H1 (cell line): ENCODE measurements around the gene CUTA. TPM values are rescaled to one million over a fixed set of nuclear protein-coding genes. Genes with fewer than 3 reads are reported as not detected.
A peak's percentile ranks its signal among the peaks of the same experiment; 100 is the strongest.

Experiments
- CTCF ChIA-PET: fragments of 300-600 bp; sonication (Branson Sonifier 250); formaldehyde crosslinking; loops from one replicate; lab custom pipeline; 2021; ENCODE audit not compliant: partially characterized antibody; lab: Charles Lee
- POLR2A ChIA-PET: fragments of 300-600 bp; sonication (Branson Sonifier 250); formaldehyde crosslinking; loops from one replicate; lab custom pipeline; 2021; ENCODE audit warnings: inconsistent platforms; ENCODE audit not compliant: partially characterized antibody; lab: Charles Lee
- DNase-seq, 2 experiments: peaks; one replicate each; pipeline versions ENCODE4 v3.0.0 to v3.0.0-alpha.2; 2010 to 2022; ENCODE audit warnings: low spot score in 2 of 2, low read depth in 1 of 2, mixed read lengths in 1 of 2
- FAIRE-seq: peaks from 2 replicates; lab custom pipeline; 2011; peaks lifted over from hg19 to GRCh38; lab: Jason Lieb, UNC
- H2AFZ ChIP-seq: 2 replicates; pipeline ENCODE4 v1.8.1; 2012; ENCODE audit warnings: low read length, inconsistent platforms
- H2AK5ac ChIP-seq: 2 replicates; pipeline ENCODE4 v1.6.1; 2013; ENCODE audit warnings: low read depth, low read length
- H2BK120ac ChIP-seq: replicated peaks from 2 replicates; pipeline ENCODE3; 2013; ENCODE audit warnings: low read depth, low read length, inconsistent platforms
- H2BK12ac ChIP-seq: 2 replicates; pipeline ENCODE4 v1.6.1; 2013; ENCODE audit warnings: low read depth, low read length
- H2BK15ac ChIP-seq: 2 replicates; pipeline ENCODE4 v1.6.1; 2013; ENCODE audit warnings: low read length
- H2BK20ac ChIP-seq: 2 replicates; pipeline ENCODE4 v1.6.1; 2013; ENCODE audit warnings: low read length
- H2BK5ac ChIP-seq: 2 replicates; pipeline ENCODE4 v1.6.1; 2013; ENCODE audit warnings: low read depth, low read length
- H3K14ac ChIP-seq: 2 replicates; pipeline ENCODE4 v1.6.1; 2013; ENCODE audit warnings: inconsistent platforms; ENCODE audit not compliant: insufficient read length
- H3K18ac ChIP-seq: 2 replicates; pipeline ENCODE4 v1.6.1; 2013; ENCODE audit warnings: low read length; ENCODE audit errors: extremely low read depth
- H3K23ac ChIP-seq: 2 replicates; pipeline ENCODE4 v1.6.1; 2013; ENCODE audit warnings: inconsistent platforms; ENCODE audit not compliant: insufficient read length
- H3K23me2 ChIP-seq: 2 replicates; pipeline ENCODE4 v1.6.1; 2013; ENCODE audit warnings: low read depth, low read length
- H3K27ac ChIP-seq: 2 replicates; pipeline ENCODE4 v1.6.1; 2011; ENCODE audit warnings: low read depth, low read length, inconsistent platforms
- H3K27me3 ChIP-seq, 4 experiments: replicated peaks in 1 of 4; 1 replicate in 1 of 4; 2 replicates in 3 of 4; pipeline versions ENCODE4 v1.6.1 to v1.8.1; 2011 to 2013; ENCODE audit warnings: low read length in 3 of 4, mild to moderate bottlenecking in 3 of 4, inconsistent platforms in 2 of 4, mixed read lengths in 2 of 4, moderate library complexity in 1 of 4; ENCODE audit not compliant: control insufficient read depth in 3 of 4, insufficient read depth in 3 of 4; ENCODE audit errors: extremely low read depth in 1 of 4
- H3K36me3 ChIP-seq, 4 experiments: 2 replicates each; pipeline versions ENCODE4 v1.6.1 to v1.8.1; 2011 to 2013; ENCODE audit warnings: mild to moderate bottlenecking in 4 of 4, low read length in 3 of 4, moderate library complexity in 2 of 4, control low read depth in 1 of 4, inconsistent platforms in 1 of 4; ENCODE audit not compliant: insufficient read depth in 4 of 4, control insufficient read depth in 2 of 4
- H3K4ac ChIP-seq: replicated peaks from 2 replicates; pipeline ENCODE3; 2013; ENCODE audit warnings: low read length, low read depth, mixed read lengths, inconsistent platforms; ENCODE audit not compliant: insufficient read length
- H3K4me1 ChIP-seq, 4 experiments: replicated peaks in 1 of 4; 1 replicate in 1 of 4; 2 replicates in 3 of 4; pipeline versions ENCODE4 v1.6.1 to v1.8.1; 2011 to 2013; ENCODE audit warnings: low read length in 3 of 4, inconsistent platforms in 2 of 4, mixed read lengths in 1 of 4; ENCODE audit not compliant: insufficient read depth in 4 of 4, control insufficient read depth in 3 of 4
- H3K4me2 ChIP-seq, 2 experiments: 2 replicates each; pipeline versions ENCODE4 v1.6.1 to v1.8.1; 2011 to 2013; ENCODE audit warnings: low read depth in 2 of 2, low read length in 2 of 2, control low read depth in 1 of 2, inconsistent platforms in 1 of 2, mild to moderate bottlenecking in 1 of 2; ENCODE audit not compliant: insufficient read depth in 1 of 2
- H3K4me3 ChIP-seq, 4 experiments: fragments of 200-600, 300-600 bp in 1 of 4; sonication (generic), shearing (Covaris generic), sonication (Bioruptor Twin) in 1 of 4; 2 replicates each; pipeline versions ENCODE4 v1.5.1 to v1.8.1; 2011 to 2016; ENCODE audit warnings: low read length in 4 of 4, low read depth in 3 of 4, control low read depth in 2 of 4, inconsistent platforms in 2 of 4, mild to moderate bottlenecking in 2 of 4, mixed read lengths in 1 of 4, moderate library complexity in 1 of 4; ENCODE audit not compliant: insufficient read depth in 2 of 4; ENCODE audit errors: extremely low read depth in 1 of 4
- H3K56ac ChIP-seq: replicated peaks from 2 replicates; pipeline ENCODE3; 2013; ENCODE audit warnings: low read depth, mild to moderate bottlenecking, mixed read lengths, low read length, inconsistent platforms; ENCODE audit not compliant: insufficient read length
- H3K79me1 ChIP-seq: 2 replicates; pipeline ENCODE4 v1.6.1; 2013; ENCODE audit warnings: low read depth, low read length, control low read depth
- H3K79me2 ChIP-seq, 2 experiments: 2 replicates each; pipeline versions ENCODE4 v1.6.1 to v1.8.1; 2012 to 2013; ENCODE audit warnings: low read length in 2 of 2, mild to moderate bottlenecking in 2 of 2, inconsistent platforms in 1 of 2; ENCODE audit not compliant: insufficient read depth in 2 of 2, control insufficient read depth in 1 of 2
- H3K9ac ChIP-seq, 4 experiments: replicated peaks in 1 of 4; 1 replicate in 1 of 4; 2 replicates in 3 of 4; pipeline versions ENCODE4 v1.6.1 to v1.8.1; 2011 to 2013; ENCODE audit warnings: low read depth in 3 of 4, low read length in 3 of 4, control low read depth in 2 of 4, mild to moderate bottlenecking in 2 of 4, moderate library complexity in 2 of 4, inconsistent platforms in 1 of 4; ENCODE audit errors: extremely low read depth in 1 of 4
- H3K9me3 ChIP-seq, 2 experiments: 2 replicates each; pipeline versions ENCODE4 v1.6.1 to v1.8.1; 2012 to 2013; ENCODE audit warnings: mild to moderate bottlenecking in 2 of 2, moderate library complexity in 2 of 2, control low read depth in 1 of 2, inconsistent platforms in 1 of 2, low read depth in 1 of 2, low read length in 1 of 2, mixed read lengths in 1 of 2; ENCODE audit not compliant: insufficient read depth in 2 of 2
- H4K20me1 ChIP-seq, 2 experiments: replicated peaks in 1 of 2; 2 replicates each; pipeline versions ENCODE3 to v1.8.1; 2011 to 2013; ENCODE audit warnings: inconsistent platforms in 2 of 2, low read length in 2 of 2, mild to moderate bottlenecking in 1 of 2; ENCODE audit not compliant: insufficient read depth in 2 of 2, control insufficient read depth in 1 of 2
- H4K5ac ChIP-seq: 2 replicates; pipeline ENCODE4 v1.6.1; 2013; ENCODE audit warnings: low read length, low read depth, mixed read lengths, inconsistent platforms; ENCODE audit not compliant: insufficient read length
- H4K8ac ChIP-seq: 2 replicates; pipeline ENCODE4 v1.8.0; 2013; ENCODE audit warnings: mild to moderate bottlenecking, moderate library complexity, low read length, inconsistent platforms; ENCODE audit not compliant: insufficient read depth; ENCODE audit errors: extremely low read depth
- H4K91ac ChIP-seq: replicated peaks from 2 replicates; pipeline ENCODE3; 2013; ENCODE audit warnings: low read length, mixed read lengths, inconsistent platforms; ENCODE audit not compliant: insufficient read length
- GTF2F1 ChIP-seq: IDR thresholded peaks from 2 replicates; pipeline ENCODE4 v1.6.1; 2012; ENCODE audit warnings: low read depth, low read length, improper control_type of control experiment, borderline replicate concordance
- KDM4A ChIP-seq: IDR thresholded peaks from one replicate; pipeline ENCODE4 v1.7.1; 2012; ENCODE audit warnings: low read depth, mild to moderate bottlenecking, moderate library complexity, low read length, inconsistent platforms; ENCODE audit not compliant: severe bottlenecking
- PHF8 ChIP-seq: fragments of 200-600 bp; sonication (generic); conservative IDR thresholded peaks from 2 replicates; pipeline ENCODE4 v1.7.1; 2012; ENCODE audit warnings: low read depth, mild to moderate bottlenecking, inconsistent platforms, low read length, moderate library complexity
- SAP30 ChIP-seq: fragments of 300-600 bp; sonication (generic); IDR thresholded peaks from 2 replicates; pipeline ENCODE4 v1.7.1; 2012; ENCODE audit warnings: low read length, moderate library complexity, mild to moderate bottlenecking, inconsistent platforms; ENCODE audit not compliant: insufficient read depth, insufficient replicate concordance
- SP2 ChIP-seq: IDR thresholded peaks from 2 replicates; pipeline ENCODE4 v1.6.1; 2012; ENCODE audit warnings: mild to moderate bottlenecking, low read length, inconsistent platforms
- TBP ChIP-seq: IDR thresholded peaks from 2 replicates; pipeline ENCODE4 v1.6.1; 2011; ENCODE audit warnings: low read depth, low read length, improper control_type of control experiment
- WGBS, 2 experiments: shearing (Covaris generic) in 1 of 2; methylation state at CpG; one replicate each; pipeline versions ENCODE4 v1.1.6 to v1.1.7; 2013 to 2015; ENCODE audit warnings: low lambda C conversion rate in 2 of 2, mixed read lengths in 2 of 2, inconsistent platforms in 1 of 2, low coverage in 1 of 2, missing lambda C conversion rate in 1 of 2; ENCODE audit not compliant: insufficient replicate concordance in 2 of 2, insufficient coverage in 1 of 2, insufficient read length in 1 of 2; ENCODE audit errors: extremely low coverage in 1 of 2, missing lambda C conversion rate in 1 of 2; 5-methylcytosine and 5-hydroxymethylcytosine counted together
- polyA plus RNA-seq, 7 experiments: library from polyadenylated mRNA; depleted of rRNA in 3 of 7; stranded (reverse) in 5 of 7; unstranded in 2 of 7; fragments of >200 nt in 5 of 7; fragments of 200-250 nt in 2 of 7; gene quantifications; 1 replicate in 5 of 7; 2 replicates in 1 of 7; 4 replicates in 1 of 7; pipeline versions ENCODE4 v1.2.1 to v1.2.3, GENCODE V29; 2011 to 2013; ENCODE audit warnings: missing spikeins in 2 of 7, mixed read lengths in 2 of 7
- total RNA-seq: library from RNA; stranded (reverse); fragmentation: NEBNext Ultra II Directional; extraction: Animal tissue kit (Norgen Biotek cat#: 25700); gene quantifications from 2 replicates; pipeline ENCODE4 v1.2.1, GENCODE V29; 2021
- TF ChIP-seq, protein P1 (sequence below): IDR thresholded peaks from 2 replicates; pipeline ENCODE4 v1.6.1; 2011; ENCODE audit warnings: low read length, improper control_type of control experiment

Gene CUTA
- total and polyA plus RNA-seq, 2 of the 8 experiments (the other 6 are each of a cell fraction or from before 2014, with no cell fraction given), result 297 to 460 TPM

DNA sequence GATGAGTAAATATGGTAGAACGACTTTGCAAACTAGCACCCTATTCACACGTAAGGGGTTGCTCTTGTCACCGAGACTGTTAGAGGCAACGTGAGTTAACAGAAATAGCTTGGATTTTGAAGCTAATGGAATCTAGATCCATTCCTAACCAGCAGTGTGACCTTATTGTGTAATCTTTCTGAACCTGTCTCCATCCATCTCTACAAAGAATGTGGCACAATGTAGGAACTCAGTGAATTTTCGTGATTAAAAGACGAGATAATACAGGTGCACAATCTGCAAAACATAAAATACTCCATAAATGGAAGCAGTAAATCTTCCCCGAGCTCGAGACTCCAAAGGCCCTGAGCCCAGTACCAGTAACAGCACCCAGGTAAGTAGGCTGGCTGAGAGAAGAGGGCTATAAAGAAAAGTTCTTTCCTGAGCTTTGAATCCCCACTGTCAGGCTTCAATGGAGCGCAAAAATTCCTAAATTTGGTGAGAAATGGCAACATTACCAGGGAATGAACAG is 27.1 kb downstream of the CUTA start:
- CTCF ChIA-PET, result interaction anchor here (0.7 to 1.6 kb wide), 25 partner anchors 9 to 193 kb away, joined by 3 to 8 read pairs (median 4); partner anchors contain the start of genes CUTA, PFDN6 and WDR46
- TF ChIP-seq, protein P1, sequence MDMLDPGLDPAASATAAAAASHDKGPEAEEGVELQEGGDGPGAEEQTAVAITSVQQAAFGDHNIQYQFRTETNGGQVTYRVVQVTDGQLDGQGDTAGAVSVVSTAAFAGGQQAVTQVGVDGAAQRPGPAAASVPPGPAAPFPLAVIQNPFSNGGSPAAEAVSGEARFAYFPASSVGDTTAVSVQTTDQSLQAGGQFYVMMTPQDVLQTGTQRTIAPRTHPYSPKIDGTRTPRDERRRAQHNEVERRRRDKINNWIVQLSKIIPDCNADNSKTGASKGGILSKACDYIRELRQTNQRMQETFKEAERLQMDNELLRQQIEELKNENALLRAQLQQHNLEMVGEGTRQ, result no peak
- TF ChIP-seq PHF8 (0 out of 2 replicates have a peak, but pooled peaks have one; percentile 17), SP2 (no peak), SAP30 (no peak), TBP (no peak), GTF2F1 (no peak), KDM4A (peak; percentile 32)
- Histone ChIP-seq H3K9me3 (no peaks in the 10 kb centered on the region), H2BK5ac (peak overlapping the region; percentile 49; the same call in 1 of the 2 replicates), H3K79me1 (peaks cover 3% of the 10 kb centered on the region; the same call in 1 of the 2 replicates), H3K4me1 (peaks cover 0 to 6% (median 3%) of the 10 kb centered on the region in 4 experiments; a peak in 4 of 7 replicates), H3K4me2 (peak overlapping the region; percentile 4 to 56), H3K23ac (no peak overlapping the region), H3K18ac (0 out of 2 replicates have a peak overlapping the region, but pooled peaks have one; percentile 11), H2BK20ac (no peak overlapping the region), H3K14ac (no peak overlapping the region), H2AFZ (peak overlapping the region; percentile 84), H3K27ac (peak overlapping the region; percentile 70; the same call in 1 of the 2 replicates), H3K36me3 (no peaks in the 10 kb centered on the region), H3K27me3 (no peaks in the 10 kb centered on the region), H4K8ac (no peak overlapping the region), H3K4ac (no peak overlapping the region), H2BK12ac (peak overlapping the region; percentile 84), H4K20me1 (peaks cover 0 to 5% of the 10 kb centered on the region in 2 experiments), H2AK5ac (0 out of 2 replicates have a peak overlapping the region, but pooled peaks have one; percentile 5), H3K56ac (peak overlapping the region; percentile 1), H3K4me3 (peak overlapping the region in 3 of 4 experiments; percentile 26 to 82 (median 38); a peak in 7 of 8 replicates), H4K5ac (peak overlapping the region; percentile 27), H2BK120ac (no peak overlapping the region), H3K23me2 (peaks cover 6% of the 10 kb centered on the region; the same call in 1 of the 2 replicates), H2BK15ac (peak overlapping the region; percentile 7), H3K9ac (peak overlapping the region in 3 of 4 experiments; percentile 34 to 46 (median 46); a peak in 3 of 7 replicates), H3K79me2 (peaks cover 32 to 39% of the 10 kb centered on the region in 2 experiments), H4K91ac (peak overlapping the region; percentile 19)
- FAIRE-seq (no peak), DNase-seq (no peak)
- 73% methylated on average over 9 of the region's 9 CpGs; no CpG with 5 or more reads in 1 of the 2 experiments for WGBS, 2 experiments
- POLR2A ChIA-PET, result interaction anchor here (0.6 to 2.6 kb wide), 8 partner anchors 17 to 422 kb away, joined by 3 to 10 read pairs (median 4); partner anchors contain the start of genes RPS18, VPS52, ZBTB22 and ZBTB9
